Fibroblast of skin of back (primary cell): ENCODE measurements around the gene SND1.

Source experiments
- DNase-seq: peaks from one replicate; pipeline ENCODE4 v3.0.0-alpha.2; 2013

The SND1 gene

GRCh38 chr7:128053991-128054390, 402.0 kb downstream of the SND1 start:
- no peak for DNase-seq

GRCh38 chr7:128054511-128054910, 402.5 kb downstream of the SND1 start:
- DNase-seq: no peak

GRCh38 chr7:128055637-128056036, 403.6 kb downstream of the SND1 start:
- peak; percentile 49 for DNase-seq

- DNase-seq: peak; percentile 95
Measured at GRCh38 chr7:128056901-128057300, 404.9 kb downstream of the SND1 start.

- no peak for DNase-seq
Measured at GRCh38 chr7:128057909-128058308, 405.9 kb downstream of the SND1 start.

GRCh38 chr7:128059143-128059988, 407.4 kb downstream of the SND1 start:
- no peak for DNase-seq

- DNase-seq: no peak
Measured at GRCh38 chr7:128060018-128060417, 408.0 kb downstream of the SND1 start.

GRCh38 chr7:128063088-128063487, 411.1 kb downstream of the SND1 start:
- no peak for DNase-seq

GRCh38 chr7:128065872-128066271, 413.9 kb downstream of the SND1 start:
- DNase-seq: no peak

- no peak for DNase-seq
Measured at GRCh38 chr7:128066395-128066794, 414.4 kb downstream of the SND1 start.

GRCh38 chr7:128066858-128067257, 414.9 kb downstream of the SND1 start:
- no peak for DNase-seq

GRCh38 chr7:128067983-128068382, 416.0 kb downstream of the SND1 start:
- no peak for DNase-seq

- DNase-seq: no peak
Measured at GRCh38 chr7:128068785-128069184, 416.8 kb downstream of the SND1 start.

GRCh38 chr7:128069373-128070364, 417.7 kb downstream of the SND1 start:
- no peak for DNase-seq

- DNase-seq: no peak
Measured at GRCh38 chr7:128071376-128071775, 419.4 kb downstream of the SND1 start.

- DNase-seq: no peak
Measured at GRCh38 chr7:128071801-128072200, 419.8 kb downstream of the SND1 start.

- DNase-seq: no peak
Measured at GRCh38 chr7:128073671-128074310, 421.8 kb downstream of the SND1 start.

- no peak for DNase-seq
Measured at GRCh38 chr7:128074336-128074735, 422.3 kb downstream of the SND1 start.

- DNase-seq: no peak
Measured at GRCh38 chr7:128074736-128075135, 422.7 kb downstream of the SND1 start.

- peak; percentile 12 for DNase-seq
Measured at GRCh38 chr7:128075242-128076095, 423.5 kb downstream of the SND1 start.

- DNase-seq: no peak
Measured at GRCh38 chr7:128076196-128076795, 424.3 kb downstream of the SND1 start.
